GM21526 (cell line): ENCODE measurements around the gene FAM120A.

Experiments used
- ATAC-seq: cut with Tn5 transposase; IDR thresholded peaks from one replicate; pipeline ENCODE4 v1.9.1; 2021; ENCODE audit warnings: moderate library complexity; ENCODE audit not compliant: unreplicated experiment, low FRiP score

Gene FAM120A

GRCh38 chr9:93591301-93592007, 140.0 kb downstream of the FAM120A start:
- no peak for ATAC-seq

- no peak for ATAC-seq
Observed at GRCh38 chr9:93592008-93592642, 140.6 kb downstream of the FAM120A start.

DNA sequence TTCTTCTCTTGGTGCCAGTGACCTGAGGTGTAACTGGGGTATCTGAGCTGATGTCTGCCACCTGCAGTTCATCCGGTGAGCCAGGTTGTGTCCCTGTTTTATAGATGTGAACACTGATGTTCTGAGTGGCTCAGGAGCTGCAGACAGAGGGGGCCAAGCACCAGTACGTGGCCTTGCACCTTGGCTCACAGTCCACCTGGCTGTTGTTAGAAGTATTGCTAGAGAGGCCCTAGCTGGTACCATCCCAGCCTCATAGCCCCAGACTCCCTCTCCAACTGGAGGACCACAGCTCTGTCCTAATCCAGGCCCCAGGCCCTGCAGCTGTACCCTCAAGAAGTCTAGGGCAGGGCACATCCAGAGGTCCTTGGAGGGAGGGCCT, 141.1 kb downstream of the FAM120A start:
- ATAC-seq: no peak

- no peak for ATAC-seq
Observed at GRCh38 chr9:93593144-93593658, 141.7 kb downstream of the FAM120A start.

- ATAC-seq: no peak
Observed at GRCh38 chr9:93594041-93594756, 142.7 kb downstream of the FAM120A start.

- ATAC-seq: no peak
Observed at GRCh38 chr9:93595461-93595860, 144.0 kb downstream of the FAM120A start.

- ATAC-seq: no peak
Observed at GRCh38 chr9:93595861-93596365, 144.4 kb downstream of the FAM120A start.

- no peak for ATAC-seq
Observed at GRCh38 chr9:93596399-93596798, 144.9 kb downstream of the FAM120A start.

DNA sequence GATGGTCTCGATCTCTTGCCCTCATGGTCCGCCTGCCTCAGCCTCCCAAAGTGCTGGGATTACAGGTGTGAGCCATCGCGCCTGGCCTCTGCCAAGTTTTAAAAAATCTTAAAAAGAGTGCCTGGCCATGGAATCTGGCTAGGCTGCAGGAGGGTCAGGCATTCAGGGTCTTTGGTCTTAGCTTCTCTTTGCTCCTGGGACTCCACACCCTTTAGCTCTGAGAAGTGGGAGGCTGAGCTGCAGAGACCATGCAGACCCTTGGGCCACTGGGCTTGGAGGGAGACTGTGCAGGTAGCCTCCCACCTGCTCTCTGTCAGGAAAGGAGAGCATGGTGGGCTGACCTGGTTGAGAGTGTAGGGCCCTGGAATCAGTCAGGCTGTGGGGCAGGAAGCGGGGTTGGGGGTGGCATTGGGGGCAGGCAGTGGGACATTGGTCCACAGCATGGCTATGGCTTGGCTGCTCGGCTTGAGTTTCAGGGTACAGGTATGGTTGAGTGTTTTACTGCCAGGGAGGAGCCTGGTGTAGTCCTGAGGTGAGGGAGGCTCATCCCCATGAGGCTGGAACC, 145.7 kb downstream of the FAM120A start:
- ATAC-seq: no peak

- no peak for ATAC-seq
Observed at GRCh38 chr9:93597871-93598646, 146.6 kb downstream of the FAM120A start.

DNA sequence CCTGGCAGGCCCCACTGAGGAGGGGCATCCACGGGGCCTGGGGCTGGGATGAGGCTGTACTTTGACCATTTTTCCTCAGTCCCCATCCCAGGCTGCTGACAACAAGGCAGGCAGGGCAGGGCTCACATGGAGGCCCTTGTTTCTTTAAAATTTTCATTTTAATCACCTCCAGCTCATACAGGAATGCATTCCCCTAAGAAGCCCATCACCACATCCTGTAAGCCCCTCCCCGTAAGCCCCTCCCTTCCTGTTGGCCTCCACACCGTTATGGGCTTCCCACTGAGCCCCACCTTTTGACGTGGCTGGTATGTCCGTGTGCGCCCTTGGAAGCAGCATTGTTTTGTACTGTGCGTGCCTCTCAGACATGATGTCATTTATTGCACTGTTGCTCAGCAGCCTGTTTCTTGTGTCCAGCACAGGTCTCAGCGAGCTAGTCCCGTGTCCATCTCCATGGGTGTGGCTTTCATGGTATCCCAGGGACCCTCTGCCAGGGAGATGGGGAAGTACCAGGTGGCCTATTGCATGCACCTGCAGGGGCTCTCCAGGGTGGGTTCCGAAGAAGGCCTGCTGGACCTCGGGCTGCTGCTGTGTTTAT, 147.3 kb downstream of the FAM120A start:
- ATAC-seq: no peak

GRCh38 chr9:93599571-93600403, 148.3 kb downstream of the FAM120A start:
- ATAC-seq: no peak

DNA sequence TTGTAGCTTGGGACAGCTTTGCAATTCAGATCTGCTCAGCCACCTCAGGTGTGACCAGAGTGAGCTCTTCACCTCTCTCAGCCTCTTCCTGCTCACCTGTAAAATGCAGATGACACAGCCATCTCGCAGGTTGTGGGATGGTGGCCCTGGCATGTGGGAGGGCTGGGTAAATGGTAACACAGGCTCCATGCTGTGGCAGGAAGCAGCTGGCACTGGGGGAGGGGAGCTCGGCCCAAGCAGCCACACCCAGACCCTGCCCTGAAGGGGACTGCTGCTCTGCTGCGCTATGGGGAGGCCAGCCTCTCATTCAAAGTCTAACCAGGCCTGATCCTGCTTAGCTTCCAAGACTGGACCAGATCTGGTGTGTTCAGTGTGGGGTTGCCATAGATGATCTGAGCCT, 149.0 kb downstream of the FAM120A start:
- ATAC-seq: no peak

GRCh38 chr9:93601063-93601462, 149.6 kb downstream of the FAM120A start:
- ATAC-seq: no peak

DNA sequence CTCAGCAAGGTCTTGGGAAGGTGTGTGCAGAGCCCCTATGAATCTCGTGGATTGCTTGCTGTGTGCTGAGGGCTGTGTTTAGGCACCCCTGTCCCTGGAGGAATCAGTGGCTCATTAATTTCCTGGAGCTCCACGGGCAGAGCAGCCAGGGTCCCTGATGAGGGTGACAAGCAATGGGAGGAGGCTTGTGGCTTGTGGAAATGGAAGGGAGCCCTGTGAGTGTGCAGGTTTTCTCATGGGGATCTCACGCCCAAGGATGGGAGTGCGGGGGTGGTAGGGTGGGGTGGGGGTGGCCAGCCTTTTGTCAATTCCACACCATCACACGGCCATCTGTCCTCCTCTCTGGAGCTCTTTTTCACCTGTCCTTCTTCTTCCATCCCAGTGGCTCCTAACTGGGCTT, 150.2 kb downstream of the FAM120A start:
- ATAC-seq: no peak

- no peak for ATAC-seq
Observed at GRCh38 chr9:93603011-93603410, 151.5 kb downstream of the FAM120A start.

DNA sequence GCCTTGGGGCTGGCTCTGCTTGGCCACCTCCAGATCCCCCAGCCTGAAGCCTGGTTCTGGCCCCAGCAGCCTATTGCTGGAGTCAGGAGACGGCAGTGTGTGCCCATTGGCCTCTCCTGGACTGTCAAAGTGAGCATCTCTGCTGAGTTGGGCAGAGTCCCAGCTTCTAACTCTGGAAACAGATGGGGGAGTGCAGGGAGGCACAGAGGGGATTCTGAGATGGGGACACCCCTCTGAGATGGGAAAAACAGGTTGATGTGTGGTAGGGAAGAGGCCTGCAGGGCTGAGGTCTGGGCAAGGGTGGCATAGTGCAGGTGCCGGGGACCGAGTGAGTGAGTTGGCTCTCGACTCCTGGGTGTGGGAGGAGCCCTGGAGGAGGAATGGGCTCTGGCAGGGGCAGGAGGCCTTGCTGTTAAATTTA, 152.4 kb downstream of the FAM120A start:
- no peak for ATAC-seq

- ATAC-seq: no peak
Observed at GRCh38 chr9:93606187-93606586, 154.7 kb downstream of the FAM120A start.

DNA sequence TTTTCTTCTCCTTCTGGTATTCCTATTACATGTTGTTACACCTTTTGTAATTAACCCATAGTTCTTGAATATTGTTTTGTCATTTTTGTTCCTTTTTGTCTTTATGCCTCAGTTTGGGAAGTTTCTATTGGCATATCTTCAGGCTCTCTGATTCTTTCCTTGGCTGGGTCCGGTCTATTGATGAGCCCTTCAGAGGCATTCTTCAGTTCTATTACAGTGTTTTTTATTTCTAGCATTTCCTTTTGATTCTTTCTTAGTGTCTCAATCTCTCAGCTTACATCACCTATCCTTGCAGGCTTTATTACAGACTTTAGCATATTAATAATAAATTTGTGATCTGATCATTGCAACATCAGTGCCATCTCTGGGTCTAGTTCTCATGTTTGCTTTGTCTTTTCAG, 158.7 kb downstream of the FAM120A start:
- ATAC-seq: no peak
